Mucosa of descending colon (tissue), 3 donors: ENCODE results near the gene CASP7. TPM values are rescaled to one million over a fixed set of nuclear protein-coding genes. Genes with fewer than 3 reads are reported as not detected.
A peak's percentile ranks its signal among the peaks of the same experiment; 100 is the strongest.

Experiments used
- ATAC-seq: fragments of 200-7000 bp; cut with Tn5 transposase; one replicate; pipeline ENCODE4 v1.9.1; 2020; ENCODE audit warnings: mild to moderate bottlenecking, moderate library complexity
- DNase-seq, 3 donors: peaks; one replicate each; pipeline ENCODE4 v3.0.0-alpha.2; 2020
- H3K36me3 ChIP-seq: fragments of 200-600 bp; one replicate; pipeline ENCODE4 v1.8.0; 2021; ENCODE audit warnings: low read depth, mild to moderate bottlenecking
- H3K4me1 ChIP-seq: fragments of 200-600 bp; one replicate; pipeline ENCODE4 v1.8.0; 2021; ENCODE audit warnings: low read depth, mild to moderate bottlenecking
- H3K4me3 ChIP-seq: fragments of 200-600 bp; one replicate; pipeline ENCODE4 v1.8.0; 2021; ENCODE audit warnings: mild to moderate bottlenecking
- H3K9me3 ChIP-seq: fragments of 200-600 bp; one replicate; pipeline ENCODE4 v1.8.0; 2021; ENCODE audit warnings: mild to moderate bottlenecking
- intact Hi-C, 2 donors: fragments of 100-400 bp; cut with DNase I in 1 of 2; cut with micrococcal nuclease in 1 of 2; formaldehyde crosslinking; loops; one replicate each; pipeline versions ENCODE4 v1.11.0 to v1.11.1; 2022; cut with DNase I, micrococcal nuclease
- total RNA-seq, 3 donors: library from RNA; stranded (reverse); fragmentation: NEBNext Ultra II Directional in 2 of 3; extraction: Animal tissue kit (Norgen Biotek cat#: 25700) in 2 of 3; gene quantifications; one replicate each; pipeline versions ENCODE4 v1.2.1 to v1.2.4, GENCODE V29; 2021 to 2023
- TF ChIP-seq, protein P1 (sequence below): fragments of 200-600 bp; IDR thresholded peaks from one replicate; pipeline ENCODE4 v1.8.0; 2022; ENCODE audit warnings: antibody characterized with exemption, mild to moderate bottlenecking
- donor health status: DM: no; HTN: no; CAD: no; lungs with moderate emphysema.
- donor health status: DM: no; HTN: no; CAD: no.
- donor health status: DM: no; HTN: yes; CAD: no.

CASP7 gene
- total RNA-seq, 3 donors from 2014 or later = 113 to 200 (median 186) TPM

DNA sequence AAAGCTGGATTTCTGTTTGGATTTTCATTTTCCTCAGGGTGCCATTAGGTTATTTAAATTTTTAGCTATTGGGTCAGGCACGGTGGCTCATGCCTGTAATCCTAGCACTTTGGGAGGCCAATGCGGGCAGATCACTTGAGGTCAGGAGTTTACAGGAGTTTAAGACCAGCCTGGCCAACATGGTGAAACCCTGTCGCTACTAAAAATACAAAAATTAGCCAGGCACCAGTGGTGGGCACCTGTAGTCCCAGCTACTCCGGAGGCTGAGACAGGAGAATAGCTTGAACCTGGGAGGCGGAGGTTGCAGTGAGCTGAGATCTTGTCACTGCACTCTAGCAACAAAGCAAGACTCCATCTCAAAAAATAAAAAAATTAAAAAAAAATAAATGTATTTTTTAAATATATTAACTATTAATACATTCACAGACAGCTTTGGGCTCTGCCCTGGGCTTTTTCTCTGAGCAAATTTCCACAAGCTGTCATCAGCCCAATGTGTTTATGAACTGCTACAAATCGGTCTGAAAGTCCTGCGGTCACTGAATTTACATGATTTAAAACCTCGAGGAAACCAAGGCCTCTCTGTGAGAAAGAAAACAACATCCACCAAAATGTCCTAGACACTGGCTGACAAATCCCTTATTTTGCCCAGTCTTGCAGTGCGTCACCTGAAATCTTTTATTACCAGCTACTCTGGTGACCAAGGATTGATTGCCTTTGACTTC, 52.6 kb downstream of the CASP7 start:
- Histone ChIP-seq H3K4me1 (no peaks in the 10 kb centered on the region), H3K4me3 (no peak overlapping the region), H3K36me3 (no peaks in the 10 kb centered on the region), H3K9me3 (no peaks in the 10 kb centered on the region)
- DNase-seq (no peak), ATAC-seq (no peak)
- intact Hi-C loops = no loop called here
- TF ChIP-seq, protein P1, sequence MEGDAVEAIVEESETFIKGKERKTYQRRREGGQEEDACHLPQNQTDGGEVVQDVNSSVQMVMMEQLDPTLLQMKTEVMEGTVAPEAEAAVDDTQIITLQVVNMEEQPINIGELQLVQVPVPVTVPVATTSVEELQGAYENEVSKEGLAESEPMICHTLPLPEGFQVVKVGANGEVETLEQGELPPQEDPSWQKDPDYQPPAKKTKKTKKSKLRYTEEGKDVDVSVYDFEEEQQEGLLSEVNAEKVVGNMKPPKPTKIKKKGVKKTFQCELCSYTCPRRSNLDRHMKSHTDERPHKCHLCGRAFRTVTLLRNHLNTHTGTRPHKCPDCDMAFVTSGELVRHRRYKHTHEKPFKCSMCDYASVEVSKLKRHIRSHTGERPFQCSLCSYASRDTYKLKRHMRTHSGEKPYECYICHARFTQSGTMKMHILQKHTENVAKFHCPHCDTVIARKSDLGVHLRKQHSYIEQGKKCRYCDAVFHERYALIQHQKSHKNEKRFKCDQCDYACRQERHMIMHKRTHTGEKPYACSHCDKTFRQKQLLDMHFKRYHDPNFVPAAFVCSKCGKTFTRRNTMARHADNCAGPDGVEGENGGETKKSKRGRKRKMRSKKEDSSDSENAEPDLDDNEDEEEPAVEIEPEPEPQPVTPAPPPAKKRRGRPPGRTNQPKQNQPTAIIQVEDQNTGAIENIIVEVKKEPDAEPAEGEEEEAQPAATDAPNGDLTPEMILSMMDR = no peak

DNA sequence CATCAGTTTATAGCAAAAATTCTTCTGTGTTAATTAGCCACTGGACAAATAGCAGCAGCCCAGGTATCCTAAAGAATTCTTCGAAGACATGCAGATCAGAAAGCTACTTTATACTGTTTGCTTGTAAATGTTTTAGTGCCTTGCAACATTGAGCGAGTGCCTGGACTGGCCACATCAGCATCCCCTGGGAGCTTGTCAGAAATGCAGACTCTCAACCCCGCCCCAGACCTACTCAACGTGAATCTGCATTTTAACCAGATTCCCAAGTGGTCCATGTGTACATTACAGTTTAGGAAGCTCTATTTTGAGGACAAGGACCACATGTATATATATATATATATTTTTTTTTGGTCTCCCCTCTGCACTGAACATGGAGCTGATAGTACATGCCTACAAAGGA, 53.3 kb downstream of the CASP7 start:
- intact Hi-C loops = no loop called here
- H3K9me3 ChIP-seq = no peaks in the 10 kb centered on the region
- no peaks in the 10 kb centered on the region for H3K36me3 ChIP-seq
- no peak for ATAC-seq
- TF ChIP-seq, protein P1 = no peak
- H3K4me3 ChIP-seq = no peak overlapping the region
- DNase-seq = no peak
- H3K4me1 ChIP-seq = no peaks in the 10 kb centered on the region

DNA sequence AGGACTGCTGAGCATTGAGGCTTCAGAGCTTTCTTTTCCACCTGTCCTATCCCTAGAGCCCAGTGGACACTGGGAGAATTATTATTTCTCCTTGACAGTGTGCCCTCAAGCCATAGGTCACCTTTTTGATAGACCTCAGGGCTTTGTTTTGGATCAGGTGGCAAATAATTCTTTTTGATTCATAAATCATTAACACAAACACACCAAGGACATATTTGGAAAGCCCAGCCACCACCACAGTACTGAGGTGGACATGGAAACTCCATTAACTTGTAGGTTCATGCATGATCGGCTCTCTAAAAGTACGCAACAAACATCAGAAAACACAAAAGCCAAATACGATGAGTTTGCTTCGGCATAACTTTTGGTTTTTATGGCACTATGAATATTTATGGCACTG, 53.9 kb downstream of the CASP7 start:
- H3K36me3 ChIP-seq = no peaks in the 10 kb centered on the region
- ATAC-seq = no peak
- intact Hi-C loops = no loop called here
- no peaks in the 10 kb centered on the region for H3K9me3 ChIP-seq
- H3K4me1 ChIP-seq = no peaks in the 10 kb centered on the region
- TF ChIP-seq, protein P1 = no peak
- no peak for DNase-seq
- no peak overlapping the region for H3K4me3 ChIP-seq

DNA sequence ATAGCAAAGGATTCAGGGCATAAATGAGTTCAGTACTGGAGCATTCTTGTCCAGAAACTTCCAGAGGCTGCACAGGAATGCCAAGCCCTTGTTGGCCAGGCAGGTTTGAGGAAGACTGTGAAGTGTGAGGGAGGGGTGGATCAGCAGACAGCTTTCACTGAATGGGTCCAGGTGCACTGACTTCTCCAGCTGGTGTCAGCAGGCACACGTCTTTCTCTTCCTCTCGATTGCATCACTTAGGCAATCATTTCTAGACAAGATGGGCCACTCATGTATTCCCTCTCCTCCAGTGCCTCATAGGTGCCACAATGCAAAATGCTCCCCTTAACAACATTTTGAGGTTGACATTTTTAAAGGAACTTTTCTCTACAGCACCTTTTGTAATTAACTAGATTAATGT, 56.2 kb downstream of the CASP7 start:
- peak; percentile 95 for ATAC-seq
- Histone ChIP-seq H3K9me3 (no peaks in the 10 kb centered on the region), H3K4me1 (no peaks in the 10 kb centered on the region), H3K4me3 (no peak overlapping the region), H3K36me3 (no peaks in the 10 kb centered on the region)
- TF ChIP-seq, protein P1 = no peak
- peak in 2 of 3 donors; percentile 42 to 44 for DNase-seq
- intact Hi-C loops = no loop called here

DNA sequence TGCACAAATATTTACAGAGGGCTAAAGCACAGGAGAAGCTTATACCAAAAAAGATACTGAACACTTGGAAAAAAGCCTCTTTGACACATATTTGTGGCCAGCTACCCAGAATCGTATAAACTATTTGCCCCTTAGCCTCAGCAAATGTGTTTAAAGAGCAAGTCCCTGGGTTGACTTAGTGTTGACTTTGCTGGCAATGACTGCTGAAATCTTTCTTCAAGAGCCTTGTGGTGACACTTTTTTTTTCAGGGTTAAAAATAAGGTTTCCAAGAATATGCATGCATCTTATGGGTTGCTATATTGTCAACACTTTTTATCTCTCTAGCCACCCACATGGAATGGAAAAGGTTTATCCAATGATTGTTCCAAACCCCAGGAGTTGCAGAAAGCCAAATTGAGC, 56.9 kb downstream of the CASP7 start:
- intact Hi-C loops = no loop called here
- no peaks in the 10 kb centered on the region for H3K9me3 ChIP-seq
- ATAC-seq = no peak
- TF ChIP-seq, protein P1 = no peak
- H3K36me3 ChIP-seq = no peaks in the 10 kb centered on the region
- no peak overlapping the region for H3K4me3 ChIP-seq
- no peaks in the 10 kb centered on the region for H3K4me1 ChIP-seq
- no peak for DNase-seq
